ENCODE results near the gene NPAS4. TPM values are rescaled to one million over a fixed set of nuclear protein-coding genes. Genes with fewer than 3 reads are reported as not detected.

Gene NPAS4
- total RNA-seq, 4 donors from 2014 or later, result not detected

DNA sequence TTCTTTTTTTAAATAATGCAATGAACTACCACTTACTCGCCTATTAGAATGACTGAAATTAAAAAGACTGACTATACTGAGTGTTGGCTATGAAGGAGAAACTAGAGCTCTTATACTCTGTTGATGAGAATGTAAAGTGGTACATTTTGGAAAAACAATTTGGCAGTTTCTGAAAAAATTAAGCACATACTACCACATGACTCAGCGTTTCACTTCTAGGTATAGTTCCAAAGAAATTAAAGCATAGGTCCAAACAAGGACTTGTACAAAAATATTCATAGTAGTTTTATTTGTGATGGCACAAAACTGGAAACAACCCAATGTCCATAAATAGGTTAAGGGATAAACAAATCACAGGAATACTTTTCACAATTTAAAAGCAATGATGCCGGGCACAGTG, 26.9 kb upstream of the NPAS4 start:
- TF ChIP-seq, protein P1, sequence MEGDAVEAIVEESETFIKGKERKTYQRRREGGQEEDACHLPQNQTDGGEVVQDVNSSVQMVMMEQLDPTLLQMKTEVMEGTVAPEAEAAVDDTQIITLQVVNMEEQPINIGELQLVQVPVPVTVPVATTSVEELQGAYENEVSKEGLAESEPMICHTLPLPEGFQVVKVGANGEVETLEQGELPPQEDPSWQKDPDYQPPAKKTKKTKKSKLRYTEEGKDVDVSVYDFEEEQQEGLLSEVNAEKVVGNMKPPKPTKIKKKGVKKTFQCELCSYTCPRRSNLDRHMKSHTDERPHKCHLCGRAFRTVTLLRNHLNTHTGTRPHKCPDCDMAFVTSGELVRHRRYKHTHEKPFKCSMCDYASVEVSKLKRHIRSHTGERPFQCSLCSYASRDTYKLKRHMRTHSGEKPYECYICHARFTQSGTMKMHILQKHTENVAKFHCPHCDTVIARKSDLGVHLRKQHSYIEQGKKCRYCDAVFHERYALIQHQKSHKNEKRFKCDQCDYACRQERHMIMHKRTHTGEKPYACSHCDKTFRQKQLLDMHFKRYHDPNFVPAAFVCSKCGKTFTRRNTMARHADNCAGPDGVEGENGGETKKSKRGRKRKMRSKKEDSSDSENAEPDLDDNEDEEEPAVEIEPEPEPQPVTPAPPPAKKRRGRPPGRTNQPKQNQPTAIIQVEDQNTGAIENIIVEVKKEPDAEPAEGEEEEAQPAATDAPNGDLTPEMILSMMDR (IDR thresholded peaks at IDR 0.05; ENCODE audit: low read depth), result no peak

DNA sequence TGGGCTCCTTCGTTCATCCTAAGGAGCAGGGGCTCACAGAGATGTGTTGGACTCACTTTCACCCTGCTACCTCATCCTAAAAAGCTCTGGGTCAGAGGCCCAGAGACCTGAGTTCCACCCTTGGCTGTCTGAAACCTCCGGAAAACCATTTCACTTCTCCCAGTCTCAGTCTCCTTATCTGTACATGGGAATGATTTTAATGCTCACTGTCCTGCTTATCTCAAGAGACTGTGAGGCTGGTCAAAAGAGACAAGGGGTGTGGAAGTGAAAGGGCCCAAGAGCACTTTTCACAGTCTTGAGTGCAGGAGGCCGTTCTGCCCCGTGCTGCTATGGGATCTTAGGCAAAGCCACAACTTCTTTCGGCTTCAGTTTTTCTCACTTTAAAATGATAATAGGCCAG, 13.2 kb upstream of the NPAS4 start:
- TF ChIP-seq, protein P1 (IDR thresholded peaks at IDR 0.05; ENCODE audit: low read depth), result no peak

DNA sequence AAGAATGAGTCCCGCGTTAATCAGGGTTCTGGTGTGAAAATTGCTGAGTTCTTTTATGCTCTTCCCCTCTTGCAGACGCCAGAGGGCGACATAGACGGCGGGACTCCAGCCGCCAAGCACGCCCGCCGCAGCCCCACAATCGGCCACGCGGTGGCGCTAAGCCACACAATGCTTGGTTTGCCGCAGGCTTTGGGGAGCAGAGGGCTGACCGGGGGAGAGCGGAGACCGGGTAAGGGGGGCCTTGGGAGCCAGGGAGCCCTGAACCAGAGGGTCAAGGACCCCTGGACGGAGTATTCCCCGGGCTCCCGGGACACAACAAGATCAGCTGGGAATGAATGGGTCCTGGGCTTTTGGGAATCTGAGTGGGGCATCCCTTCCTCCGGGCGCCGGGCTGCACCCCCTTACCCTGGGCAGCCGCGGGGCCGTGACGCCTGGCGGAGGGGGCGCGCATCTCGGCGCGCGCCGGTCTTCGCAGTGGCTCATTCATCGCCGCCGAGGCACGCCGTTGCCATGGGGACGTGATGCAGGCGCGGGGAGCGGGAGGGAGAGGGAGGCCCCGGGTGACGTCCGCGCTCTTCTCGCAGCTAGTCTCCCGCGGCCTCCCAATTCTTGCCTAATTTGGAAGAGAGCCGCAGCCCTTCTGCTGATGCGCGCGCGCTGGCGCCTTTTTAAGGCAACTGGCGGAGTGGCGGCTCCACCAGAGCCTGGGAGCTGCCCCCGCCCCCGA, 12.2 kb upstream of the NPAS4 start:
- TF ChIP-seq, protein P1 (IDR thresholded peaks at IDR 0.05; ENCODE audit: low read depth), result no peak

- TF ChIP-seq, protein P1 (IDR thresholded peaks at IDR 0.05; ENCODE audit: low read depth), result no peak
Observed at GRCh38 chr11:66409226-66409625, 11.6 kb upstream of the NPAS4 start.

- TF ChIP-seq, protein P1 (IDR thresholded peaks at IDR 0.05; ENCODE audit: low read depth), result no peak
Observed at GRCh38 chr11:66410191-66410590, 10.6 kb upstream of the NPAS4 start.

DNA sequence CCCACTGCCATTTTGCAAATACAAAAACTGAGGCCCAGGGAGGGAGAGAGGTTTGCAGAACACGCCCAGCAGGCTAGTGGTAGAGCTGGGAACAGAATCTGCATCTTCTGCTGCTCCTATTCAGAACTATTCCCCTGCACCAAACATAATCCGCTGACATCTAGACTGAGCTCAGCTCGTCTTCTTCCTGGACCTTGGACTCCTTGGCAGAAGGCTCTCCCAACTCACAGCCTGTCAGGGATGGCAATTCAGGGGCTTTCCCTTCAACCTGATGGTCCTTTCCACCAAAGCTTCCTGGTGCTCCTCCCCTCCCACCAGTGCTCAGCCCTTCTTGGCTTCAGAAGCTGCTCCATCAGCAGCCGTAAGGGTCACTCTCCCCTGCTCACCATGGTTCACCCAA, 9.5 kb upstream of the NPAS4 start:
- TF ChIP-seq, protein P1 (IDR thresholded peaks at IDR 0.05; ENCODE audit: low read depth), result no peak

- TF ChIP-seq, protein P1 (IDR thresholded peaks at IDR 0.05; ENCODE audit: low read depth), result no peak
Observed at GRCh38 chr11:66412110-66412509, 8.7 kb upstream of the NPAS4 start.
